ENCODE results near the gene SLCO1A2. TPM values are rescaled to one million over a fixed set of nuclear protein-coding genes. Genes with fewer than 3 reads are reported as not detected.
A peak's percentile ranks its signal among the peaks of the same experiment; 100 is the strongest.
"Not testable (repeated sequence)": the region's sequence is repeated elsewhere in the genome, so short reads cannot be mapped to it uniquely, and the experiment has no call there.

The SLCO1A2 gene, protein sequence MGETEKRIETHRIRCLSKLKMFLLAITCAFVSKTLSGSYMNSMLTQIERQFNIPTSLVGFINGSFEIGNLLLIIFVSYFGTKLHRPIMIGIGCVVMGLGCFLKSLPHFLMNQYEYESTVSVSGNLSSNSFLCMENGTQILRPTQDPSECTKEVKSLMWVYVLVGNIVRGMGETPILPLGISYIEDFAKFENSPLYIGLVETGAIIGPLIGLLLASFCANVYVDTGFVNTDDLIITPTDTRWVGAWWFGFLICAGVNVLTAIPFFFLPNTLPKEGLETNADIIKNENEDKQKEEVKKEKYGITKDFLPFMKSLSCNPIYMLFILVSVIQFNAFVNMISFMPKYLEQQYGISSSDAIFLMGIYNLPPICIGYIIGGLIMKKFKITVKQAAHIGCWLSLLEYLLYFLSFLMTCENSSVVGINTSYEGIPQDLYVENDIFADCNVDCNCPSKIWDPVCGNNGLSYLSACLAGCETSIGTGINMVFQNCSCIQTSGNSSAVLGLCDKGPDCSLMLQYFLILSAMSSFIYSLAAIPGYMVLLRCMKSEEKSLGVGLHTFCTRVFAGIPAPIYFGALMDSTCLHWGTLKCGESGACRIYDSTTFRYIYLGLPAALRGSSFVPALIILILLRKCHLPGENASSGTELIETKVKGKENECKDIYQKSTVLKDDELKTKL
- 10 to 100 TPM in 1 of 6 experiments, 1 to 10 TPM in 2, under 1 TPM in 2, not detected in 1; 0.06 to 19.8 (median 3.2) TPM for total RNA-seq
- long read RNA-seq, partial matches to known transcripts: 0 of 1 reads
- long read RNA-seq, other reads (novel, unspliced or antisense): 1 of 1 reads

GRCh38 chr12:21334771-21335325, at the start of gene SLCO1A2:
TSS of gene SLCO1A2 (minus strand) at chr12:21334917. CDS start at chr12:21334647, 270 bp downstream.
- DNase-seq (no peak), ATAC-seq (peak; percentile 11 to 72 (median 34))
- Histone ChIP-seq H3K4me1 (peaks cover 0 to 29% (median 15%) of the 10 kb centered on the region in 4 donors), H3K9me3 (no peaks in the 10 kb centered on the region), H3K27ac (peak within 1 kb of the TSS in 2 of 3 donors; percentile 41 to 71), H3K27me3 (no peaks in the 10 kb centered on the region), H3K36me3 (no peaks in the 10 kb centered on the region), H3K4me3 (peak within 1 kb of the TSS in 1 of 3 donors; percentile 28)
- TF ChIP-seq CTCF (IDR thresholded peaks at IDR 0.05): no peak
- no peak for TF ChIP-seq POLR2A (IDR thresholded peaks at IDR 0.05)
- WGBS (ENCODE audit: insufficient coverage, low coverage, low lambda C conversion rate, missing lambda C conversion rate): 38% methylated on average over 3 of the region's 3 CpGs
- intact Hi-C loops (cut with DNase I): no loop called here

DNA sequence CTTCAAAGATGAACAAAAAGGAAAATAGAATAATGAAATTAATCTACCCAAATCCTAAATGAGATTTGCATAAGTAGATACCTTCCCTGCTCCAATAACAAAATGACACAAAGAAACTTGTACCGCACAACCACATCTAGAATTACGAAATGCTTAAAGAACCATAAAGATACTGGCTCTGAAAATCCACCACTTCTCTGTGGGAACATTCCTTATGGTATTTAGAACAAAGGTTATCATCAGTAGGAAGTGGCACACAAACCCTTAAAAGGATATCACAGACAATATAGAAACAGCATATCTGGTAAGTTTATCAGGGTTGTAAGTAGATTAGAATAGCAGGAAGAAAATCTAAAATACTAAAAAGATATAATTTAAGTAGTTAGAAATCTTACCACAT, 49.5 kb upstream of the SLCO1A2 start:
- Histone ChIP-seq H3K36me3 (no peaks in the 10 kb centered on the region), H3K27me3 (no peaks in the 10 kb centered on the region), H3K4me1 (no peaks in the 10 kb centered on the region), H3K4me3 (no peak overlapping the region), H3K27ac (no peak overlapping the region), H3K9me3 (no peaks in the 10 kb centered on the region)
- no peak for DNase-seq
- no peak for ATAC-seq
- no peak for TF ChIP-seq POLR2A (IDR thresholded peaks at IDR 0.05)
- no peak for TF ChIP-seq CTCF (IDR thresholded peaks at IDR 0.05)
- WGBS (ENCODE audit: insufficient coverage, low coverage, low lambda C conversion rate, missing lambda C conversion rate): 83% methylated on average over 2 of the region's 2 CpGs
- intact Hi-C loops (cut with DNase I): no loop called here

DNA sequence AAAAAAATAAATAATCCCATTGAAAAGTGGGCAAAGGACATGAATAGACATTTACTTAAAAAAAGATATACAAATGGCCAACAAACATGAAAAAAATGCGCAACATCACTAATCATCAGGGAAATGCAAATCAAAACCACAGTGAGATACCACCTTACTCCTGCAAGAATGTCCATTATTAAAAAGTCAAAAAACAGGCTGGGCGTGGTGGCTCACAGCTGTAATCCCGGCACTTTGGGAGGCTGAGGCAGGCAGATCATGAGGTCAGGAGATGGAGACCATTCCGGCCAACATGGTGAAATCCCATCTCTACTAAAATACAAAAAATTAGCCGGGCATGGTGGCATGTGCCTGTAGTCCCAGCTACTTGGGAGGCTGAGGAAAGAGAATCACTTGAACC, 46.6 kb upstream of the SLCO1A2 start:
- WGBS (ENCODE audit: insufficient coverage, low coverage, low lambda C conversion rate, missing lambda C conversion rate): 88% methylated on average over 3 of the region's 5 CpGs

GRCh38 chr12:21379218-21379617, 44.5 kb upstream of the SLCO1A2 start:
- TF ChIP-seq POLR2A (IDR thresholded peaks at IDR 0.05): no peak
- no peak for TF ChIP-seq CTCF (IDR thresholded peaks at IDR 0.05)
- Histone ChIP-seq H3K9me3 (no peaks in the 10 kb centered on the region), H3K4me3 (no peak overlapping the region), H3K36me3 (no peaks in the 10 kb centered on the region), H3K4me1 (no peaks in the 10 kb centered on the region), H3K27me3 (no peaks in the 10 kb centered on the region), H3K27ac (no peak overlapping the region)
- DNase-seq (no peak), ATAC-seq (no peak)
- intact Hi-C loops (cut with DNase I): no loop called here
- WGBS (ENCODE audit: insufficient coverage, low coverage, low lambda C conversion rate, missing lambda C conversion rate): 71% methylated on average over 3 of the region's 3 CpGs

More for the DNA sequence above, 46.6 kb upstream of the SLCO1A2 start:
- H3K27me3 ChIP-seq; H3K36me3 ChIP-seq; DNase-seq; H3K27ac ChIP-seq; H3K9me3 ChIP-seq; intact Hi-C loops (cut with DNase I); H3K4me3 ChIP-seq; ATAC-seq; H3K4me1 ChIP-seq: not testable (repeated sequence)

All from right lobe of liver (tissue), 6 donors.